Measurements from ENCODE around the gene CDKAL1.

CDKAL1 gene

DNA sequence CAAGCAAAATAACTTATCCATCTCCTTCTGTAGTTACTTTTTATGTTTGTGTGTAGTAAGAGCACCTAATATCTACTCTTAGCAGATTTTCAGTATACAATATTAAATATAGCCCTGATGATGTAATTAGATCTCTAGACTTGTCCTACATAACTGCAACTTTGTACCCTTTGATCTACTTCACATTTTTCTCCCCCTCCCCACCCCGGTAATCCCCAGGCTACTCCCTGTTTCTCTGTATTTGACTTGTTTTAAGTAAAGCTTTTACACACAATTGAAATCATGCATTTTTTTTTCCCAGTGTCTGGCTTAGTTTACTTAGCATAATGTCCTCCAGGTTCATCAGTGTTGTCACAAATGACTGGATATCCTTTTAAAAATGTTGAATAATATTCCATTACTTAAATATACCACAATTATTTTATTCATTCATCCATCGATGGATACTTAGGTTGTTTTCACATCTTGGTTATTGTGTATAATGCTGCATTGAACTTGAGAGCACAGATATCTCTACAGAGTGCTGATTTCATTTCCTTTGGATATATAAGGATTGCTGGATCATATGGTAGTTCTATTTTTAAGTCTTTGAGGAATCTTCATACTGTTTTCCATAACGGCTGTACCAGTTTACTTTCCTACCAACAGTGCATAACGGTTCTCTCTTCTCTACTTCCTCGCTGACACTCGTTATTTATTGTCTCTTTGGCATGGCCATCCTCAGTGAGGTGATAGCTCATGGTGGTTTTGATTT is 212.7 kb downstream of the CDKAL1 start:
- TF ChIP-seq, protein P1, sequence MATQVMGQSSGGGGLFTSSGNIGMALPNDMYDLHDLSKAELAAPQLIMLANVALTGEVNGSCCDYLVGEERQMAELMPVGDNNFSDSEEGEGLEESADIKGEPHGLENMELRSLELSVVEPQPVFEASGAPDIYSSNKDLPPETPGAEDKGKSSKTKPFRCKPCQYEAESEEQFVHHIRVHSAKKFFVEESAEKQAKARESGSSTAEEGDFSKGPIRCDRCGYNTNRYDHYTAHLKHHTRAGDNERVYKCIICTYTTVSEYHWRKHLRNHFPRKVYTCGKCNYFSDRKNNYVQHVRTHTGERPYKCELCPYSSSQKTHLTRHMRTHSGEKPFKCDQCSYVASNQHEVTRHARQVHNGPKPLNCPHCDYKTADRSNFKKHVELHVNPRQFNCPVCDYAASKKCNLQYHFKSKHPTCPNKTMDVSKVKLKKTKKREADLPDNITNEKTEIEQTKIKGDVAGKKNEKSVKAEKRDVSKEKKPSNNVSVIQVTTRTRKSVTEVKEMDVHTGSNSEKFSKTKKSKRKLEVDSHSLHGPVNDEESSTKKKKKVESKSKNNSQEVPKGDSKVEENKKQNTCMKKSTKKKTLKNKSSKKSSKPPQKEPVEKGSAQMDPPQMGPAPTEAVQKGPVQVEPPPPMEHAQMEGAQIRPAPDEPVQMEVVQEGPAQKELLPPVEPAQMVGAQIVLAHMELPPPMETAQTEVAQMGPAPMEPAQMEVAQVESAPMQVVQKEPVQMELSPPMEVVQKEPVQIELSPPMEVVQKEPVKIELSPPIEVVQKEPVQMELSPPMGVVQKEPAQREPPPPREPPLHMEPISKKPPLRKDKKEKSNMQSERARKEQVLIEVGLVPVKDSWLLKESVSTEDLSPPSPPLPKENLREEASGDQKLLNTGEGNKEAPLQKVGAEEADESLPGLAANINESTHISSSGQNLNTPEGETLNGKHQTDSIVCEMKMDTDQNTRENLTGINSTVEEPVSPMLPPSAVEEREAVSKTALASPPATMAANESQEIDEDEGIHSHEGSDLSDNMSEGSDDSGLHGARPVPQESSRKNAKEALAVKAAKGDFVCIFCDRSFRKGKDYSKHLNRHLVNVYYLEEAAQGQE (IDR thresholded peaks at IDR 0.05; ENCODE audit: low read depth) = no peak
- TF ChIP-seq YY1 (IDR thresholded peaks at IDR 0.05; ENCODE audit: low read depth) (no peak), TAF1 (IDR thresholded peaks at IDR 0.05; ENCODE audit: low read depth) (no peak), RAD21 (IDR thresholded peaks at IDR 0.05; ENCODE audit: low read depth) (no peak)

DNA sequence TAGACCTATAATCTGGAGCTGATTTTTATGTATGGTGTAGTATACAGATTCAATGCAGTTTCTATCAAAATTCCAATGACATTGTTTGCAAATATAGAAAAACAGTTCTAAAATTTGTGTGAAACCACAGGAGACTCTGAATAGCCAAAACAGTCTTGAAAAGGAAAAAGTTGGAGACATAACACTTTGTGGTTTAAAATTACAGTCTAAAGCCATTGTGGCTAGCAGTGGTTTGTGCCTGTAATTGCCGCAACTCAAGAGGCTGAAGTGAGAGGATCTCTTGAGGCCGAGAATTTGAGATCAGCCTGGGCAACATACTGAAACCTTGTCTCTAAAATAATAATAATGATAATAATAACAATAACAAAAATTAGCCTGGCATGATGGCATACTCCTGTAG is 213.7 kb downstream of the CDKAL1 start:
- TF ChIP-seq, protein P2, sequence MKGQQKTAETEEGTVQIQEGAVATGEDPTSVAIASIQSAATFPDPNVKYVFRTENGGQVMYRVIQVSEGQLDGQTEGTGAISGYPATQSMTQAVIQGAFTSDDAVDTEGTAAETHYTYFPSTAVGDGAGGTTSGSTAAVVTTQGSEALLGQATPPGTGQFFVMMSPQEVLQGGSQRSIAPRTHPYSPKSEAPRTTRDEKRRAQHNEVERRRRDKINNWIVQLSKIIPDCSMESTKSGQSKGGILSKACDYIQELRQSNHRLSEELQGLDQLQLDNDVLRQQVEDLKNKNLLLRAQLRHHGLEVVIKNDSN (IDR thresholded peaks at IDR 0.05) = no peak
- TF ChIP-seq, protein P3, sequence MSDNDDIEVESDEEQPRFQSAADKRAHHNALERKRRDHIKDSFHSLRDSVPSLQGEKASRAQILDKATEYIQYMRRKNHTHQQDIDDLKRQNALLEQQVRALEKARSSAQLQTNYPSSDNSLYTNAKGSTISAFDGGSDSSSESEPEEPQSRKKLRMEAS (IDR thresholded peaks at IDR 0.05) = no peak
- TF ChIP-seq CREB1 (IDR thresholded peaks at IDR 0.05; ENCODE audit: low read depth) (no peak), ZBTB7A (IDR thresholded peaks at IDR 0.05; ENCODE audit: low read depth) (no peak), TAF1 (IDR thresholded peaks at IDR 0.05; ENCODE audit: low read depth) (no peak), CEBPB (IDR thresholded peaks at IDR 0.05) (no peak), EGR1 (IDR thresholded peaks at IDR 0.05) (no peak), TCF12 (IDR thresholded peaks at IDR 0.05; ENCODE audit: low read depth) (no peak), EP300 (IDR thresholded peaks at IDR 0.05; ENCODE audit: borderline replicate concordance) (no peak), NFIC (IDR thresholded peaks at IDR 0.05) (no peak), RAD21 (IDR thresholded peaks at IDR 0.05; ENCODE audit: low read depth) (no peak), YY1 (IDR thresholded peaks at IDR 0.05; ENCODE audit: low read depth) (no peak), FOXM1 (IDR thresholded peaks at IDR 0.05; ENCODE audit: borderline replicate concordance, low read depth) (no peak), TEAD4 (IDR thresholded peaks at IDR 0.05) (no peak)
- TF ChIP-seq, protein P1 (IDR thresholded peaks at IDR 0.05; ENCODE audit: low read depth) = no peak

DNA sequence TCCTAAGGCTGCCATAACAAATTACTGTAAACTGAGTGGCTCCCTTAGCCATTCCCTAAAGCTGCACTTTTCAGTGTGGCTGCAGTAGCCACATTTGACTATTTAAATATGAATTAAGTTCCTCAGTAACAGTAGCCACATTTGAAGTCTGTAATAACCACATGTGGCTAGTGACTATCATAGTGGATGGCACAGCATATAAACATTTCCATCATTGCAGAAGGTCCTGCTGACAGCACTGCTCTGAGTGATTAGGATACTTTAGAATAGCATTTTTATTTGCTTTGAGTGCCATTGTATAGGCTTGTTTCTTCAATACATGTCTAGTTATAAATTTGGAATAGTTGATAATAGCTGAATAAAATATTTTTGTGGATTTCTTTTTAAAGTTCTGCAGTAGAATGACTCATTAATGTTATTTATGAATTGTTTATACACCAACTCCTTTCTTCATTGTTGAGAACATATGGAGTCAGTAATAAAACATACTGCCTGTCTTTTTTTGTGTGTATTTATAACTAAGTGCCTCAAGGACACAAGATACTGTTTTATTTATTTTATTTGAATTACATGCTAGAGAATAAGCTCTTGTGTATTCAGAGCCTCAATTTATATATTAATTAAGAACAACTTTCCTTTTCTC is 217.2 kb downstream of the CDKAL1 start:
- TF ChIP-seq EP300 (IDR thresholded peaks at IDR 0.05; ENCODE audit: borderline replicate concordance) (no peak), TAF1 (IDR thresholded peaks at IDR 0.05; ENCODE audit: low read depth) (no peak), EGR1 (IDR thresholded peaks at IDR 0.05) (no peak), ZBTB7A (IDR thresholded peaks at IDR 0.05; ENCODE audit: low read depth) (no peak), NFIC (IDR thresholded peaks at IDR 0.05) (no peak), TEAD4 (IDR thresholded peaks at IDR 0.05) (no peak)
- TF ChIP-seq, protein P1 (IDR thresholded peaks at IDR 0.05; ENCODE audit: low read depth) = no peak
- TF ChIP-seq, protein P2 (IDR thresholded peaks at IDR 0.05) = no peak

DNA sequence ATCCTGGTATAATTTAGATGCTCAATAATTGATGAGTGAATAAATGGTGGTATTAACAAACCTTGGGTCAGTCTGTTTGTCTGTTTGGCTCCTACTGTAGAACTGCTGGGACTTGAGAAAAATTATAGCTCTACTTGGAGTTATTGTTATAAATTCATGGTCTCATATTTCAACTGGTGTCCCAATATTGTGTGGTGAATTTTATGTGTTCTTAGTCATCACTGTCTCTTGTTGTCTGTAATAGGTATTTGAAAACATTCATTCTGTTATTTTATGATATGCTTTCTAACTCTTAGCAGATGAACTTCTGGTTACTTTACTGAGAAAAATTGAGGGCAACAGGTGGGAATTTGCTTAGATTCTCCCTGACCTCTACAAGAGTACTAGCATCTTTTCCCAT is 221.4 kb downstream of the CDKAL1 start:
- TF ChIP-seq ZBTB7A (IDR thresholded peaks at IDR 0.05; ENCODE audit: low read depth) (no peak), YY1 (IDR thresholded peaks at IDR 0.05; ENCODE audit: low read depth) (no peak)

DNA sequence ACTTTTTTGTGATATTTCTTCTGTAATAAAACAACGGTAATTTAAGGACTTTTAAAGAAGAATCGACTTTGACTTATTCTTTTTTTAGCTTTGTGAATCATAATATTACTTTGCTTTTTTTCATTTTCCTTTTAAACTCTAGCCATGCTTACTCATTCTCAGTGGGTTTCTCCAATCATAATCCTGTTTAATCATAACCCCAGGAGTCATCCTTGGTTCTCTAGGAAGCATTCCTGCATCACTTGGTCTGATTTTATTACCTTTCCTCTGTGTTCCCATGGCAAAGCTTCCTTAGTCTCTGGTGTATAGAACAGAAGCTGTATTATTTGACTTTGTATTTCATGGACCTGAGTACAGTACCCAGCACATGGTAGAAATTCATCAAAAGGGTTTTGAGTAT is 223.5 kb downstream of the CDKAL1 start:
- TF ChIP-seq ZBTB7A (IDR thresholded peaks at IDR 0.05; ENCODE audit: low read depth) (no peak), CEBPB (IDR thresholded peaks at IDR 0.05) (no peak), TAF1 (IDR thresholded peaks at IDR 0.05; ENCODE audit: low read depth) (no peak), CREB1 (IDR thresholded peaks at IDR 0.05; ENCODE audit: low read depth) (no peak)
